AG08396 (cell line): Measurements from ENCODE around the gene LBR.
A peak's percentile ranks its signal among the peaks of the same experiment; 100 is the strongest.

Experiments used
- DNase-seq: peaks from one replicate; pipeline ENCODE4 v3.0.0; 2012; ENCODE audit warnings: low spot score, mixed read lengths

Gene LBR

GRCh38 chr1:225464851-225465792 is 37.3 kb upstream of the LBR start:
- DNase-seq = no peak

GRCh38 chr1:225462714-225463574 is 35.1 kb upstream of the LBR start:
- DNase-seq = no peak

GRCh38 chr1:225462429-225462713 is 34.5 kb upstream of the LBR start:
- DNase-seq = no peak

GRCh38 chr1:225461533-225462428 is 33.9 kb upstream of the LBR start:
- DNase-seq = no peak

GRCh38 chr1:225460737-225461532 is 33.1 kb upstream of the LBR start:
- DNase-seq = no peak

- no peak for DNase-seq
Observed at GRCh38 chr1:225460021-225460736, 32.3 kb upstream of the LBR start.

GRCh38 chr1:225458222-225458631 is 30.4 kb upstream of the LBR start:
- DNase-seq = no peak

- peak; percentile 81 for DNase-seq
Observed at GRCh38 chr1:225454733-225455132, 26.9 kb upstream of the LBR start.

GRCh38 chr1:225453797-225454648 is 26.2 kb upstream of the LBR start:
- DNase-seq = no peak

GRCh38 chr1:225451840-225452515 is 24.1 kb upstream of the LBR start:
- DNase-seq = no peak

GRCh38 chr1:225451340-225451739 is 23.5 kb upstream of the LBR start:
- no peak for DNase-seq

GRCh38 chr1:225450491-225451191 is 22.8 kb upstream of the LBR start:
- no peak for DNase-seq

- no peak for DNase-seq
Observed at GRCh38 chr1:225449774-225450173, 21.9 kb upstream of the LBR start.

- DNase-seq = no peak
Observed at GRCh38 chr1:225449261-225449660, 21.4 kb upstream of the LBR start.

GRCh38 chr1:225448146-225448805 is 20.4 kb upstream of the LBR start:
- DNase-seq = no peak

GRCh38 chr1:225447650-225448089 is 19.8 kb upstream of the LBR start:
- DNase-seq = no peak

GRCh38 chr1:225446981-225447615 is 19.3 kb upstream of the LBR start:
- no peak for DNase-seq
